ENCODE results near the gene DDIT4. TPM values are rescaled to one million over a fixed set of nuclear protein-coding genes. Genes with fewer than 3 reads are reported as not detected.

The DDIT4 gene
- total and polyA plus RNA-seq, 7 experiments from 2014 or later, result 25.4 to 335 (median 135) TPM

GRCh38 chr10:72315611-72316385 lies 42.1 kb downstream of the DDIT4 start:
- no peaks in the 10 kb centered on the region for H3K27me3 ChIP-seq (ENCODE audit: control insufficient read depth in 2 of 2, insufficient read depth in 2 of 2, low read length in 2 of 2)
- no peaks in the 10 kb centered on the region for H3K9me3 Mint-ChIP-seq
- H3K4me3 Mint-ChIP-seq, result peak overlapping the region; percentile 33 to 81 (median 62)
- POLR2A ChIA-PET, result interaction anchor here (0.6 to 13.6 kb wide), 10 partner anchors 11 to 99 kb away, joined by 3 to 174 read pairs (median 12); partner anchors contain the start of gene DDIT4
- DNase-seq (no peak), ATAC-seq (no peak)
- CTCF ChIA-PET, result interaction anchor here (0.9 to 5.2 kb wide), 6 partner anchors 8 to 44 kb away, joined by 3 to 21 read pairs (median 4); no protein-coding TSS in a partner anchor
- H3K4me3 ChIP-seq (ENCODE audit: low read length), result no peak overlapping the region
- H3K4me1 ChIP-seq (ENCODE audit: control insufficient read depth in 2 of 2, insufficient read depth in 2 of 2, low read length in 2 of 2), result peaks cover 40 to 76% of the 10 kb centered on the region in 2 donors
- H3K9me3 ChIP-seq (ENCODE audit: control insufficient read depth in 2 of 3, low read length in 3 of 3), result no peaks in the 10 kb centered on the region
- H3K27me3 Mint-ChIP-seq, result no peaks in the 10 kb centered on the region
- intact Hi-C loops (cut with micrococcal nuclease), result no loop called here
- H3K36me3 Mint-ChIP-seq, result peaks cover 0 to 5% (median 0%) of the 10 kb centered on the region in 5 donors
- H3K27ac ChIP-seq (ENCODE audit: low read depth, low read length), result peak overlapping the region; percentile 71
- H3K4me1 Mint-ChIP-seq, result peaks cover 48 to 80% (median 60%) of the 10 kb centered on the region in 7 donors
- H3K27ac Mint-ChIP-seq, result peak overlapping the region; percentile 80 to 96 (median 94)
- no peaks in the 10 kb centered on the region for H3K36me3 ChIP-seq (ENCODE audit: control insufficient read depth in 2 of 3, insufficient read depth in 3 of 3, low read length in 3 of 3)

GRCh38 chr10:72316386-72316700 lies 42.6 kb downstream of the DDIT4 start:
- no peak for ATAC-seq
- no peaks in the 10 kb centered on the region for H3K27me3 ChIP-seq (ENCODE audit: control insufficient read depth in 2 of 2, insufficient read depth in 2 of 2, low read length in 2 of 2)
- H3K4me3 ChIP-seq (ENCODE audit: low read length), result no peak overlapping the region
- ChIA-PET CTCF (interaction anchor here (0.9 to 5.2 kb wide), 4 partner anchors 9 to 41 kb away, joined by 3 to 21 read pairs (median 4); no protein-coding TSS in a partner anchor), POLR2A (interaction anchor here (0.6 to 13.6 kb wide), 13 partner anchors 11 to 101 kb away, joined by 3 to 174 read pairs (median 10); partner anchors contain the start of genes ANAPC16, ASCC1 and DDIT4)
- Mint-ChIP-seq H3K9me3 (no peaks in the 10 kb centered on the region), H3K36me3 (peaks cover 0 to 5% (median 0%) of the 10 kb centered on the region in 5 donors), H3K27ac (peak overlapping the region; percentile 80 to 96 (median 94)), H3K4me1 (peaks cover 49 to 80% (median 60%) of the 10 kb centered on the region in 7 donors), H3K27me3 (no peaks in the 10 kb centered on the region), H3K4me3 (peak overlapping the region; percentile 13 to 81 (median 62))
- no peaks in the 10 kb centered on the region for H3K9me3 ChIP-seq (ENCODE audit: control insufficient read depth in 2 of 3, low read length in 3 of 3)
- peaks cover 46 to 75% of the 10 kb centered on the region in 2 donors for H3K4me1 ChIP-seq (ENCODE audit: control insufficient read depth in 2 of 2, insufficient read depth in 2 of 2, low read length in 2 of 2)
- peak overlapping the region; percentile 71 for H3K27ac ChIP-seq (ENCODE audit: low read depth, low read length)
- intact Hi-C loops (cut with micrococcal nuclease), result no loop called here
- DNase-seq, result no peak
- no peaks in the 10 kb centered on the region for H3K36me3 ChIP-seq (ENCODE audit: control insufficient read depth in 2 of 3, insufficient read depth in 3 of 3, low read length in 3 of 3)

- H3K4me3 Mint-ChIP-seq, result peak overlapping the region; percentile 50 to 81 (median 69)
- peaks cover 49 to 77% of the 10 kb centered on the region in 2 donors for H3K4me1 ChIP-seq (ENCODE audit: control insufficient read depth in 2 of 2, insufficient read depth in 2 of 2, low read length in 2 of 2)
- DNase-seq (peak in 7 of 9 donors; percentile 27 to 68 (median 60)), ATAC-seq (no peak)
- no peaks in the 10 kb centered on the region for H3K27me3 Mint-ChIP-seq
- H3K27ac Mint-ChIP-seq, result peak overlapping the region; percentile 82 to 97 (median 95)
- peaks cover 0 to 5% (median 0%) of the 10 kb centered on the region in 5 donors for H3K36me3 Mint-ChIP-seq
- peaks cover 46 to 81% (median 62%) of the 10 kb centered on the region in 7 donors for H3K4me1 Mint-ChIP-seq
- CTCF ChIA-PET, result interaction anchor here (0.9 to 5.2 kb wide), 3 partner anchors 9 to 42 kb away, joined by 3 to 21 read pairs (median 4); no protein-coding TSS in a partner anchor
- no peaks in the 10 kb centered on the region for H3K36me3 ChIP-seq (ENCODE audit: control insufficient read depth in 2 of 3, insufficient read depth in 3 of 3, low read length in 3 of 3)
- H3K4me3 ChIP-seq (ENCODE audit: low read length), result no peak overlapping the region
- no peaks in the 10 kb centered on the region for H3K27me3 ChIP-seq (ENCODE audit: control insufficient read depth in 2 of 2, insufficient read depth in 2 of 2, low read length in 2 of 2)
- POLR2A ChIA-PET, result interaction anchor here (0.8 to 13.6 kb wide), 12 partner anchors 10 to 101 kb away, joined by 3 to 174 read pairs (median 10); partner anchors contain the start of genes ANAPC16, ASCC1 and DDIT4
- H3K9me3 Mint-ChIP-seq, result no peaks in the 10 kb centered on the region
- intact Hi-C loops (cut with micrococcal nuclease), result loop anchor here in 1 of 2 donors (1.0 kb wide), 1 partner anchor 12 kb away; no protein-coding TSS in a partner anchor
- H3K27ac ChIP-seq (ENCODE audit: low read depth, low read length), result peak overlapping the region; percentile 71
- no peaks in the 10 kb centered on the region for H3K9me3 ChIP-seq (ENCODE audit: control insufficient read depth in 2 of 3, low read length in 3 of 3)
Observed at GRCh38 chr10:72316748-72317435, 43.2 kb downstream of the DDIT4 start.

GRCh38 chr10:72318418-72319262 lies 44.9 kb downstream of the DDIT4 start:
- CTCF ChIA-PET, result interaction anchor here (1.0 to 2.0 kb wide), 8 partner anchors 8 to 103 kb away, joined by 3 to 7 read pairs (median 4); partner anchors contain the start of genes ANAPC16 and ASCC1
- H3K4me1 ChIP-seq (ENCODE audit: control insufficient read depth in 2 of 2, insufficient read depth in 2 of 2, low read length in 2 of 2), result peaks cover 61 to 91% of the 10 kb centered on the region in 2 donors
- POLR2A ChIA-PET, result interaction anchor here (0.6 to 13.6 kb wide), 14 partner anchors 10 to 103 kb away, joined by 3 to 174 read pairs (median 10); partner anchors contain the start of genes ANAPC16, ASCC1 and DDIT4
- H3K9me3 ChIP-seq (ENCODE audit: control insufficient read depth in 2 of 3, low read length in 3 of 3), result no peaks in the 10 kb centered on the region
- H3K9me3 Mint-ChIP-seq, result no peaks in the 10 kb centered on the region
- peak overlapping the region; percentile 94 for H3K27ac ChIP-seq (ENCODE audit: low read depth, low read length)
- H3K27ac Mint-ChIP-seq, result peak overlapping the region; percentile 82 to 97 (median 94)
- no peaks in the 10 kb centered on the region for H3K27me3 Mint-ChIP-seq
- H3K36me3 ChIP-seq (ENCODE audit: control insufficient read depth in 2 of 3, insufficient read depth in 3 of 3, low read length in 3 of 3), result no peaks in the 10 kb centered on the region
- peaks cover 58 to 86% (median 73%) of the 10 kb centered on the region in 7 donors for H3K4me1 Mint-ChIP-seq
- ATAC-seq (no peak), DNase-seq (no peak)
- peak overlapping the region; percentile 60 for H3K4me3 ChIP-seq (ENCODE audit: low read length)
- intact Hi-C loops (cut with micrococcal nuclease), result loop anchor here (1.0 kb wide), 9 partner anchors 8 to 103 kb away; partner anchors contain the start of gene DDIT4 (in 1 of the 2)
- H3K36me3 Mint-ChIP-seq, result peaks cover 0 to 5% (median 0%) of the 10 kb centered on the region in 5 donors
- H3K4me3 Mint-ChIP-seq, result peak overlapping the region; percentile 54 to 85 (median 74)
- no peaks in the 10 kb centered on the region for H3K27me3 ChIP-seq (ENCODE audit: control insufficient read depth in 2 of 2, insufficient read depth in 2 of 2, low read length in 2 of 2)

- Mint-ChIP-seq H3K4me1 (peaks cover 58 to 90% (median 83%) of the 10 kb centered on the region in 7 donors), H3K27ac (peak overlapping the region; percentile 90 to 98 (median 97)), H3K36me3 (peaks cover 0 to 7% (median 0%) of the 10 kb centered on the region in 5 donors), H3K9me3 (no peaks in the 10 kb centered on the region), H3K4me3 (peak overlapping the region; percentile 69 to 89 (median 82)), H3K27me3 (no peaks in the 10 kb centered on the region)
- DNase-seq (peak; percentile 82 to 90 (median 88)), ATAC-seq (peak; percentile 85)
- H3K4me1 ChIP-seq (ENCODE audit: control insufficient read depth in 2 of 2, insufficient read depth in 2 of 2, low read length in 2 of 2), result peaks cover 61 to 90% of the 10 kb centered on the region in 2 donors
- intact Hi-C loops (cut with micrococcal nuclease), result loop anchor here (1.0 kb wide), 10 partner anchors 8 to 104 kb away; partner anchors contain the start of gene DDIT4 (in 1 of the 2)
- H3K4me3 ChIP-seq (ENCODE audit: low read length), result peak overlapping the region; percentile 60
- peak overlapping the region; percentile 94 for H3K27ac ChIP-seq (ENCODE audit: low read depth, low read length)
- ChIA-PET CTCF (interaction anchor here (0.6 to 2.0 kb wide), 9 partner anchors 11 to 337 kb away, joined by 3 to 7 read pairs (median 3); no protein-coding TSS in a partner anchor), POLR2A (interaction anchor here (0.6 to 13.6 kb wide), 20 partner anchors 8 to 104 kb away, joined by 3 to 174 read pairs (median 6); partner anchors contain the start of genes ANAPC16, ASCC1 and DDIT4)
- H3K36me3 ChIP-seq (ENCODE audit: control insufficient read depth in 2 of 3, insufficient read depth in 3 of 3, low read length in 3 of 3), result no peaks in the 10 kb centered on the region
- no peaks in the 10 kb centered on the region for H3K9me3 ChIP-seq (ENCODE audit: control insufficient read depth in 2 of 3, low read length in 3 of 3)
- H3K27me3 ChIP-seq (ENCODE audit: control insufficient read depth in 2 of 2, insufficient read depth in 2 of 2, low read length in 2 of 2), result no peaks in the 10 kb centered on the region
Observed at GRCh38 chr10:72319416-72320254, 45.9 kb downstream of the DDIT4 start.

Measured in naive thymus-derived CD4-positive, alpha-beta T cell (primary cell).